K562 (cell line): ENCODE measurements around the gene PMCH. TPM values are rescaled to one million over a fixed set of nuclear protein-coding genes. Genes with fewer than 3 reads are reported as not detected.

Experiments
- CCAR2 ChIP-seq: fragments of 200-400 bp; formaldehyde crosslinking; IDR thresholded peaks from 2 replicates; pipeline ENCODE4 v1.6.1; 2017; ENCODE audit warnings: mild to moderate bottlenecking, low read depth, low read length
- CEBPZ ChIP-seq: fragments of 150-350 bp; IDR thresholded peaks from 2 replicates; pipeline ENCODE4 v1.6.1; 2014; ENCODE audit warnings: low read depth, mild to moderate bottlenecking, low read length, borderline replicate concordance
- CTCF ChIP-seq, 3 experiments: IDR thresholded peaks in 2 of 3; conservative IDR thresholded peaks in 1 of 3; 2 replicates each; pipeline ENCODE4 v1.5.1; 2011 to 2012; ENCODE audit warnings: low read length in 3 of 3, mild to moderate bottlenecking in 3 of 3, control low read depth in 2 of 3, improper control_type of control experiment in 1 of 3, inconsistent platforms in 1 of 3, low read depth in 1 of 3, mixed read lengths in 1 of 3, moderate library complexity in 1 of 3; ENCODE audit not compliant: insufficient read depth in 2 of 3
- HDGF ChIP-seq: fragments of 450-650 bp; IDR thresholded peaks from 2 replicates; pipeline ENCODE4 v1.6.1; 2016
- REST ChIP-seq, 2 experiments: fragments of 450-650 bp; formaldehyde crosslinking in 1 of 2; IDR thresholded peaks; 2 replicates each; pipeline versions ENCODE4 v1.4.0 to v1.6.1; 2014 to 2020; ENCODE audit warnings: mild to moderate bottlenecking in 2 of 2, borderline replicate concordance in 1 of 2, low read depth in 1 of 2
- RFX5 ChIP-seq: IDR thresholded peaks from 2 replicates; pipeline ENCODE4 v1.6.1; 2011; ENCODE audit warnings: low read depth, mild to moderate bottlenecking, improper control_type of control experiment, low read length
- SFPQ ChIP-seq: fragments of 200-400 bp; formaldehyde crosslinking; IDR thresholded peaks from 2 replicates; pipeline ENCODE4 v1.6.1; 2017; ENCODE audit warnings: mild to moderate bottlenecking, low read depth, low read length, moderate library complexity
- ZNF277 ChIP-seq: fragments of 250-450 bp; sonication (Bioruptor Pico); IDR thresholded peaks from 2 replicates; pipeline ENCODE4 v1.8.0; 2022; ENCODE audit warnings: inconsistent platforms, mild to moderate bottlenecking, moderate library complexity, borderline replicate concordance
- polyA plus RNA-seq, 8 experiments: library from polyadenylated mRNA; depleted of rRNA in 4 of 8; stranded (reverse) in 5 of 8; unstranded in 3 of 8; fragments of >200 nt; fragmentation: Nextera tagmentation in 2 of 8; fragmentation: Illumina TruSeq in 1 of 8; extraction: Ambion mirVana in 2 of 8; extraction: Trizol in 1 of 8; gene quantifications; 2 replicates each; pipeline versions ENCODE4 v1.2.1 to v1.2.3, GENCODE V29; 2011 to 2014; ENCODE audit warnings: inconsistent platforms in 1 of 8, missing spikeins in 1 of 8
- total RNA-seq, 7 experiments: library from RNA; depleted of rRNA in 6 of 7; stranded (reverse); fragments of >200 nt in 6 of 7; fragmentation: Illumina TruSeq in 2 of 7; extraction: Trizol in 2 of 7; gene quantifications; 2 replicates each; pipeline versions ENCODE4 v1.2.1 to v1.2.3, GENCODE V29; 2011 to 2021; ENCODE audit warnings: low replicate concordance in 1 of 7

The PMCH gene
- total and polyA plus RNA-seq, 9 of the 15 experiments (the other 6 are each of a cell fraction or from before 2014, with no cell fraction given): 0.10 to 0.20 TPM; not detected in 7

- TF ChIP-seq CEBPZ (no peak), REST (IDR thresholded peaks at IDR 0.05; ENCODE audit: borderline replicate concordance) (peak; percentile 66; the same call in 1 of the 2 replicates), REST (CRISPR knock-in tag; IDR thresholded peaks at IDR 0.05; ENCODE audit: low read depth) (no peak), HDGF (no peak), ZNF277 (CRISPR knock-in tag) (no peak), CCAR2 (no peak), SFPQ (no peak), RFX5 (no peak), CTCF (IDR thresholded peaks at IDR 0.05 in 2 of 3, conservative IDR thresholded peaks at IDR 0.05 in 1 of 3; ENCODE audit: insufficient read depth in 2 of 3, low read depth in 1 of 3, low read length in 3 of 3) (peak; percentile 43 to 78 (median 63); a peak in 4 of 6 replicates)
These were observed 27.6 kb downstream of the PMCH start (continued) for GRCh38 chr12:102169922-102170621.
